ENCODE data around the gene TEX19.
"Not testable (repeated sequence)": the region's sequence is repeated elsewhere in the genome, so short reads cannot be mapped to it uniquely, and the experiment has no call there.

The TEX19 gene

DNA sequence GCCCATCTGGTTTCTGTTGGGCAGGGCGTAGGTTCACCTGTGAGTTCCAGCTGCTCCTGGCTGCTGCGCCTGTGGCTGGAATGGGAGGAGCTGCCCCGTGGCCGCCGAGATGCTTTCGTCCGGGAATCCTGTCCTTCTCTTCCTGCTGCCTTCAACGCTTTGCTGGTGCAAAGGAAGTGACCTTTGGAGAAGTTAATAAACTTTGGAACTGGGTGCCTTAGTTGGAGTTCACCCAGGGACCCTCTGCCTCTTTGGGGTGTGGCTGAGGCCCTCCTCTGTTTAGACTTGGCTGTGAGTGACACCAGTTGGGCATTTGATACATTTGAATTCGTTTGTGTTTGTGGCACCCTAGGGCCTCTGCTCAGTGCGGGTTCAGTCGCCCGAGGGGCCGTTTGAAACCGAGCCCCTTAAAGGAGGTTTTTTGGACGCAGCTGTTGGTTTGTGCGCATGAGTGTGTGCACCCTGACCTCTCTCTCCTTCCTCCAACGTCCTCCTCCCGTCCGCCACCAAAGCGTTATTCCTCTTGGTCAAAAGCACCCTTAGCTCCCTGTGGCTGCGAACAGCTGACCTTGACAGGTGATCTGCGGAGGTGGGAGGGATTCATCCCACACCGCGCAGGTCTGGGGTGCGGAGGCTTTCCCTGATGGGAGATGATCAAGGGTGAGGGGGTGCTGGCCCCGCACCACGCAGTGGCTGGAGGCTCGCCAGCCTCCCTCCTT is 16.5 kb upstream of the TEX19 start:
- H3K4me3 Mint-ChIP-seq, result no peak overlapping the region
- no peaks in the 10 kb centered on the region for H3K9me3 Mint-ChIP-seq
- peaks cover 12% of the 10 kb centered on the region for H3K27me3 Mint-ChIP-seq (ENCODE audit: low read depth)
- peaks cover 6% of the 10 kb centered on the region for H3K4me1 Mint-ChIP-seq (ENCODE audit: low read depth)
- H3K36me3 Mint-ChIP-seq (ENCODE audit: low read depth), result peaks cover 2% of the 10 kb centered on the region
- H3K27ac Mint-ChIP-seq, result no peak overlapping the region

DNA sequence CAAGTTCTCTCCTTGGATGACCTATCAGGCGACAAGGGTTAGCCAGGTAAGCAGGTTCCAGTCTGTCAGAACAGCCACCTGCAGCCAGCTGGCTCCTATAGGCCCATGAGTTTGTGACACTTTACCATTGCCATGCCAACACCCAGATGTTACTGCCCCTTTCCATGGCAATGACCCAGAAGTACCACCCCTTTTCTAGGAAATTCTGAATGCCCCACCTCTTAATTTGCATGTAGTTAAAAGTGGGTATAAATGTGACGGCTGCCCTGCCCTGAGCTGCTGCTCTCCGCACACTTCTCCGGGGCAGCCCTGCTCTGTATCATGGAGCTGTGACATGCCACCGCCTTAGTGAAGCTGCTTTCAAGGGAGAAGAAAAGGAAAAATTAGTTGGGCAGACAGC is 15.5 kb upstream of the TEX19 start:
- H3K36me3 Mint-ChIP-seq (ENCODE audit: low read depth), result peaks cover 2% of the 10 kb centered on the region
- H3K27me3 Mint-ChIP-seq (ENCODE audit: low read depth), result peaks cover 12% of the 10 kb centered on the region
- H3K4me1 Mint-ChIP-seq (ENCODE audit: low read depth), result peaks cover 6% of the 10 kb centered on the region
- H3K27ac Mint-ChIP-seq, result no peak overlapping the region
- H3K4me3 Mint-ChIP-seq, result no peak overlapping the region
- H3K9me3 Mint-ChIP-seq, result no peaks in the 10 kb centered on the region

DNA sequence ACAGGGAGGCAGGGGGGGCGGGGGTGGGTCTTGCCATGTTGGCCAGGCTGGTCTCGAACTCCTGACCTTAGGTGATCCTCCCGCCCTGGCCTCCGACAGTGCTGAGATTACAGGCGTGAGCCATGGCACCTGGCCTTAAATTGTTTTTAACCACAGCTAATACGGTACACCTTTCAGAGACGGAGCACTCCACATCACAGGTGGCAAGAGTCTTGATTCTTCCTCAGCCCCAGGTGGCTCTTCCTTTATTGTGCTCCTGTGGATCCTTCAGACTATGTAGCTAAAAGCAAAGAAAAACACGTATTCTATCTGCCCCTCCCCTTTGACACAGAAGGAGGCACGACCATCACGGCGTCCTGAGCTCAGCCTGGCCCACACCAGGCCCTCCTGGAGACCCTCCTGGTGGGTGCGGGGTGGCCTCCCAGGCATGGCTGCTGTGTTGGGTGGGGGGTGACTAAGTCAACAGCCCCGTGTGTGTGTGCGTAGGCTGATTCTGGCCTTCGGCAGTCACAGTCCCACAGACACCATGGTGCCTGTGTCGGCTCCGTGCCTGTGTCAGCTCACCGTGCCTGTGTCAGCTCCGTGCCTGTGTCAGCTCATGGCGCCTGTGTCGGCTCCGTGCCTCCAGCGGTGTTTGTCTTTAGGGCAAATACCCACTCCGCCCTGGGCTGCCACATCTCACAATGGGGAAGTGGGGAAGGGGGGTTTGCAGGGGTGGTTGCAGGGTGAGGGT is 14.7 kb upstream of the TEX19 start:
- peaks cover 6% of the 10 kb centered on the region for H3K27me3 Mint-ChIP-seq (ENCODE audit: low read depth)
- no peak overlapping the region for H3K27ac Mint-ChIP-seq
- peaks cover 2% of the 10 kb centered on the region for H3K36me3 Mint-ChIP-seq (ENCODE audit: low read depth)
- H3K4me3 Mint-ChIP-seq, result no peak overlapping the region
- peaks cover 6% of the 10 kb centered on the region for H3K4me1 Mint-ChIP-seq (ENCODE audit: low read depth)
- H3K9me3 Mint-ChIP-seq, result no peaks in the 10 kb centered on the region

DNA sequence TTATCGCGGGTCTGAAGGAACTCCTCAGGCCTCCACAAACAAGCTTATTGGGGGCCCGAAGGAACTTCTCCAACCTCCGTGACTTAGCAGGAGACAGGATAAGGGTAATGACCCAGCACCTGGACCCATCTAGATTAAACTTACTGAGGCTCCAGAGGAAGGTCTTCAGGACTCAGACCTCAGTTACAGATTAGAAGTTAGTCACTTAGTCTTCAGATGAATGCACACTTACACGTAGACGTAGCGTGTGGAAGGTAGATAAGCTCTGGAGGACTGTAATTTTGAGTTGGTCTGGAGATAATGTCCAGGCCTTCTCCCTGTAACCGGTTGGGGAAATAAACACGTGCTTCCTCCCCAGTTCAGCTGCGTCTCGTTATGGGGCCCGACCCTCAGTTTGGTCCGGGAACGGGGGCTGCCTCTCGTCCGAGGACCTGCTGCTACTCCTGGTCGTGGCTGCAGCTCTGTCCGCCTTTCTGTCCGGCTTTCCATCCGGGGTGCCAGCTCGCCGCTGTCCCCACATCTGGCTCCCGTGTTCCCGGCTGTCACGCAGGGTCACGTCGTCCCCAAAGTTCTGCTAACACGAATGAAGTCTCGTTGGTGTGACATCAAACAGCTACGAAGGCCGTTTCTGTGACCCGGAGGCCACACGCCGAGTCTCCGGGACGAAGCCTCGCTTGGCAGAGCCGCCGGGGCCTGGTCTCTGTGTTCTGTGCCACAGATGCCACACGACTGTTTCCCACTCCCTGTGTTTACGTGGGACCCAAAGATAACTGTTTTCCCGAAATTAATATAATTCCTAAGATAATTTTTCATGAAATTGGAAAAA is 13.7 kb upstream of the TEX19 start:
- H3K4me3 Mint-ChIP-seq, result no peak overlapping the region
- peaks cover 6% of the 10 kb centered on the region for H3K4me1 Mint-ChIP-seq (ENCODE audit: low read depth)
- peaks cover 2% of the 10 kb centered on the region for H3K36me3 Mint-ChIP-seq (ENCODE audit: low read depth)
- no peak overlapping the region for H3K27ac Mint-ChIP-seq
- peaks cover 9% of the 10 kb centered on the region for H3K27me3 Mint-ChIP-seq (ENCODE audit: low read depth)
- H3K9me3 Mint-ChIP-seq, result no peaks in the 10 kb centered on the region

DNA sequence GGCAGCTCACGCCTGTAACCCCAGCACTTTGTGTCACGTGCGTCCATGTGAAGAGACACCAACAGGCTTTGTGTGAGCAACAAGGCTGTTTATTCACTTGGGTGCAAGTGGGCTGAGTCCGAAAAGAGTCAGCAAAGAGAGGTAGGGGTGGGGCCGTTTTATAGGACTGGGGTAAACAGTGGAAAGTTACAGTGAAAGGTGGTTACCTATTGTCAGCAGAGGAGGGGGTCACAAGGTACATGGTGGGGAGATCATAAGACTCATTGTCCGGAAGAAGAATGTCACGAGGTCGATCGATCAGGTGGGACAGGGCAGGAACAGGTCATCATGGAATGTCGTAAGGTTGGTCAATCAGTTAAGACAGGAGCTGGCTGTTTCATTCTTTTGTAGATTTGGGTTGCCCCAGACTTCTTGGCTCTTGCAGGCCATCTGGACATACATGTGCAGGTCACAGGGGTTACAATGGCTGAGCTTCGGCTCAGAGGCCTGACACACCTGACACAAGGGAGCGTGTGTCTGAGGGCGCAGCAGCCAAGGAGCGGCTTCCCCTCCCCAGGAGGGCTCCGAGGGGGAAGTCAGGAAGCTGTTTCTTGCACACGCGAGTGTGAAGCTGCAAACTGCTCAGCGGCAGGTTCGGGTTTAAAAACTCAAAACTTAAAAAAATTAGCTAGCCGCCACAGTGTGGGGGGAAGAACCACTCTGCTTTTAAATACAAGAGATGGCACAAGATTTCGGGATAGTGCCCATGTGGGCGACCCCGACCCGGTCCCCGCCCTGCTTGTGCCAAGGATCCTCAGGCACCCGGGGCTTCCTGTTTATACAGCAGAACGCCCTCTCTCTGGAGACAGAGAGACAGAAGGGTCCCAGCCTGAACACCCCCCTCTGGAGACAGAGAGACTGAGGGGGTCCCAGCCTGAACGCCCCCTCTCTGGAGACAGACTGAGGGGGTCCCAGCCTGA is 12.4 kb upstream of the TEX19 start:
- no peaks in the 10 kb centered on the region for H3K9me3 Mint-ChIP-seq
- no peaks in the 10 kb centered on the region for H3K36me3 Mint-ChIP-seq (ENCODE audit: low read depth)
- H3K4me3 Mint-ChIP-seq, result peak overlapping the region; percentile 34
- peaks cover 6% of the 10 kb centered on the region for H3K4me1 Mint-ChIP-seq (ENCODE audit: low read depth)
- peaks cover 9% of the 10 kb centered on the region for H3K27me3 Mint-ChIP-seq (ENCODE audit: low read depth)
- no peak overlapping the region for H3K27ac Mint-ChIP-seq

DNA sequence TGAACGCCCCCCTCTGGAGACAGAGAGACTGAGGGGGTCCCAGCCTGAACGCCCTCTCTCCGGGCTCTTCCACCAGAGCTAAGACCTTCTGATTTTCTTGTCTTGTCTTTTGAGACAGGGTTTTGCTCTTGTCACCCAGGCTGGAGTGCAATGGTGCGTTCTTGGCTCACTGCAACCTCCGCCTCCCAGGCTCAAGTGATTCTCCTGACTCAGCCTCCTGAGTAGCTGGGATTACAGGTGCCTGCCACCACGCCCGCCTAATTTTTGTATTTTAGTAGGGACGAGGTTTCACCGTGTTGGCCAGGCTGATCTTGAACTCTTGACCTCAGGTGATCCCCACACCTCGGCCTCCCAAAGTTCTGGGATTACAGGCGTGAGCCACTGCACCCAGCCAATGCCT is 11.1 kb upstream of the TEX19 start:
- not testable (repeated sequence) for H3K9me3 Mint-ChIP-seq; H3K4me1 Mint-ChIP-seq (ENCODE audit: low read depth); H3K4me3 Mint-ChIP-seq; H3K36me3 Mint-ChIP-seq (ENCODE audit: low read depth); H3K27me3 Mint-ChIP-seq (ENCODE audit: low read depth); H3K27ac Mint-ChIP-seq

DNA sequence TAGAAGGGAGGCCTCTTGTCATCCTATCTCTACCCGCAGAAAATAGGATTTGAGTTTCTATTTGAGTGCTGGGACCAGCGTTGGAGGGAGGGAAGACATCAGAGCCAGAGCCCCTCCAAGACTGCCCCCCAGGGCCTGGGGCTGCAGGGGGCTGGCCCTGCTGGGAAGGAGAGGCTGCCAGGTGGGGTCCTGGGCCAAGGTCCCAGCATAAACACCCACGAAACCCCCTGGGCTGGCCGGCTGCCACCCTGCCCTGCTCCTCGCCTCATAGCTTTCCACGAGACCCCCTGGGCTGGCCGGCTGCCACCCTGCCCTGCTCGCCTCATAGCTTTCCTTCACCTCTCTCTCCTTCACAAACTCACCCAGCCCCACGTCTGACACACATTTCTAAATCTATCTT is 10.6 kb upstream of the TEX19 start:
- Mint-ChIP-seq H3K27me3 (ENCODE audit: low read depth) (peaks cover 9% of the 10 kb centered on the region), H3K9me3 (no peaks in the 10 kb centered on the region), H3K36me3 (ENCODE audit: low read depth) (no peaks in the 10 kb centered on the region), H3K4me3 (no peak overlapping the region), H3K4me1 (ENCODE audit: low read depth) (peaks cover 6% of the 10 kb centered on the region), H3K27ac (no peak overlapping the region)

DNA sequence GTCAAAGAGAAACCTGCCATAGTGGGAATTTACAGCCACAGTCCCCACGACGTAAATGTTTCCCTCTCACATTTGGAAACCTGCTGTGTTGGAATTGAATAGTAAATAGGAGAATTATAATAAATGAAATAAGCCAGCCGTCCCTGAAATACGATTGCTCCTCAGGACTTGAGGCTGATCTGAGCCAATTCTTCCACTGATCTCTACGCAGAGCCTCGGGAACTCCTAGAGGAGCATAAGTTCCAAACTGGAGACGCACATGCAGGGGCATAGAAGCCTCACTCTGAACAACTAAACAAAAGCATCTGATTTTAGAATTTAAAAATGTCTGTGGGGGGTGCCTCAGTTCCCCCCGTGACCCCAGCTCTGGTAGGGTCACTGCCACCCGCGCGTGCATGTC is 10.2 kb upstream of the TEX19 start:
- H3K27ac Mint-ChIP-seq, result no peak overlapping the region
- H3K9me3 Mint-ChIP-seq, result no peaks in the 10 kb centered on the region
- peaks cover 6% of the 10 kb centered on the region for H3K4me1 Mint-ChIP-seq (ENCODE audit: low read depth)
- no peak overlapping the region for H3K4me3 Mint-ChIP-seq
- peaks cover 9% of the 10 kb centered on the region for H3K27me3 Mint-ChIP-seq (ENCODE audit: low read depth)
- H3K36me3 Mint-ChIP-seq (ENCODE audit: low read depth), result no peaks in the 10 kb centered on the region

DNA sequence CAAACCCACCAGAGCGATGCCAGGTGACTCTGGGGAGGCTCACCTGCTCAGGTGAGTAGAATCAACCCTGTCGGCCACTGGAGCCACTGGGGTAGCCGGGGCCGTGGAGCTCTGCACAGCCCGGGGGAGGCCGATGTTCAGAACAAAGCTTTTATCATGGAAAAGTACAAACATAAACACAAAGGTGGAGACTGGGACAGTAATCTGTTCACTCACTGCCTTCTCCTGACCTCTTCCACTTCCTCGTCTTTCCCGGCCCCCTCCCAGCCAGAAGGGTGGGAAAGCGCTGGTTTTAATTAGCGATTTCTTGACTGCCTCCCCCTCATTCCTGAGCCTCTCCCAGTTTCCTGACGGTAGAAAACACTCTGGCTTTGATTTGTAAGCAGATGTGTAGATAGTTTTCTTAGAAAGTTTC is 9.8 kb upstream of the TEX19 start:
- Mint-ChIP-seq H3K36me3 (ENCODE audit: low read depth) (no peaks in the 10 kb centered on the region), H3K27me3 (ENCODE audit: low read depth) (peaks cover 9% of the 10 kb centered on the region), H3K4me1 (ENCODE audit: low read depth) (peaks cover 6% of the 10 kb centered on the region), H3K9me3 (no peaks in the 10 kb centered on the region), H3K4me3 (no peak overlapping the region), H3K27ac (no peak overlapping the region)

DNA sequence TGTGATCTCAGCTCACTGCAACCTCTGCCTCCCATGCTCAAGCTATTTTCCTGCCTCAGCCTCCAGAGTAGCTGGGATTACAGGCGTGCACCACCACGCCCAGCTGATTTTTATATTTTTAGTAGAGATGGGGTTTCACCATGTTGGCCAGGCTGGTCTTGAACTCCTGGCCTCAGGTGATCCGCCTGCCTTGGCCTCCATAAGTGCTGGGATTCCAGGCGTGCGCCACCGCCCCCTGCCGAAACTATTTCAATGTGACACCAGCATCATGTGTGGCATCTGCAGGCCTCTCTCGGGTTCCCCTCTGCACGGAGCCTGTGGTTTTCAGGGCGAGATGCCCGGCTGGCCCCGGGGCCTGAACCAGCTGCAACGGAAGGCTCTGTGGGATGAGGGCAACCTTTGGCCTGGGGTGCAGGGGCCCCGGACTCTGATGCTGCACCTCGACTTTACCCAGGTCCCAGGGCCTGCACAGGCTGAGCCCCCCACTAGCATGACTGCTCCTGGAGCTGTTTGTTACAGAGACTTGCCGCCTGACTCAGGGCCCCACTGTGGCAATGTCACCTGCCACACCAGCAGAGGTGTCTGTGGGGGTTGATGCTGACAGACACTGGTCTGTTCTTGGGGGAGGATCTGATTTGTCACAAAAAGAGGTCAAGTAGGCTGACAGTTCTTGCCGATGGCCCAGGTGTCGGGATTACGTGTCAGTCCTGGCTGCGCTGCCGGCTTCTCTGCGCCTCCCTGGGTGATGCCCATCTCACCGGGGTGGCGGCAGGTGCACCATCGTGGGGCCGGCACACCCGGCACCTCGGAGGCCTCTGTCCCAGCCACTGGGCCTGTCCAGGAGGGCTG is 8.6 kb upstream of the TEX19 start:
- Mint-ChIP-seq H3K4me3 (no peak overlapping the region), H3K36me3 (ENCODE audit: low read depth) (no peaks in the 10 kb centered on the region), H3K4me1 (ENCODE audit: low read depth) (peaks cover 6% of the 10 kb centered on the region), H3K27ac (no peak overlapping the region), H3K9me3 (no peaks in the 10 kb centered on the region), H3K27me3 (ENCODE audit: low read depth) (peaks cover 9% of the 10 kb centered on the region)

DNA sequence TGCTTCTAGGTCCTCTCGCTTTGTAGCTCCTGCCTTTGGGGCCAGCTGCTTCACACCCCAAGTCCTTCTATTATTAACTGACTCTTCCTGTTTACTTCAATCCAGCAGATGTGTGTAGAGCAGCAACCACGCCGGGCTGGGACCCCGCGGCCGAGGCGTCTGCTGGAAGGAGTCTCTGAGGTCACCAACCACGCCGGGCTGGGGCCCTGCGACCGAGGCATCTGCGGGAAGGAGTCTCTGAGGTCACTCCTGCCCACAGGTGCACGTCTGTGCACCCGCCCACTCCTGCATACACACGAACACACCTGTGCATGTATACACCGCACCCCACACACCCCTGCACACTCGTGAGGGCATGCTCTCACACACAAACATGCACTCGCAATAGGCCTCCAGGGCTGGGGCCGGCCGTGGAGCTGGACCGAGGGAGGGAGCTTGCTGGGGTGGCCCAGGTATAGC is 7.8 kb upstream of the TEX19 start:
- peaks cover 5% of the 10 kb centered on the region for H3K4me1 Mint-ChIP-seq (ENCODE audit: low read depth)
- no peaks in the 10 kb centered on the region for H3K36me3 Mint-ChIP-seq (ENCODE audit: low read depth)
- no peak overlapping the region for H3K27ac Mint-ChIP-seq
- peaks cover 8% of the 10 kb centered on the region for H3K27me3 Mint-ChIP-seq (ENCODE audit: low read depth)
- H3K4me3 Mint-ChIP-seq, result no peak overlapping the region
- H3K9me3 Mint-ChIP-seq, result no peaks in the 10 kb centered on the region

DNA sequence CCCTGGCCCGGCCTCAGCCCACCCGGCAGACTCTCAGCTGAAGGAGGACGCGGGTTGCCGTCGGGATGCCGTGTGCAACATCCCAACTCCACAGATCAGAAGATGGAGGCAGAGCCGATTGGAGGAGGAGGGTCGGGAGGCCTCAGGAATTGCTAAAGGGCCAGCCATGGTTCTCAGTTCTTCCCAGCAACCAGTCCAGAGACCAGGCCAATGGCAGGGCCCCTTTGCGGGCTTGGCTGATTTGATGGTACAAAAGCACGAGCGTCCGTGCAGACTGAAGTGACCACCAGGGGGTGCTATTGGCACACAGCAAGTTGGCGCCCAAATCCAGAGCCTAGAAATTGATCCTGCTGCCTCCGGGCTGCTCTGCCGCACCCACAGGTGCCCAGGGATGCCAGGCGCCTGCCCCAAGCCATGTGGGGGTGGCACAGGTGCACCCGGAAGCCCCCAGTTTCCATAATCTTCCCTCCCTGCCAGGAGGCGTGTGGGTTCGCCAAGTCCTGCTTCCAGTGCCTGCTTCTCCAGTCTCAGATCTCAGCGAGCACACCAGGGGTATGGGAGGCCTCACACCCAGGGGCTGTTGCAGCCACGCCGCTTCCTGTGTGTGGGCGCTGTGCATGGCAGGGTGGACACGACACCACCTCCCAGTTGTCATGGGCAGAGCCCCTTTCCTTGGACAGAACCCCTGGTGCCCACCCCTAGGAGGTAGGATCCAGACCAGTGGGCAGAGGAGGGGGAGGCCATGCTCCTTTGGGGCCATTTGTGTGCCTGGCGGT is 7.1 kb upstream of the TEX19 start:
- Mint-ChIP-seq H3K9me3 (no peaks in the 10 kb centered on the region), H3K27ac (no peak overlapping the region), H3K4me1 (ENCODE audit: low read depth) (no peaks in the 10 kb centered on the region), H3K27me3 (ENCODE audit: low read depth) (peaks cover 3% of the 10 kb centered on the region), H3K36me3 (ENCODE audit: low read depth) (no peaks in the 10 kb centered on the region), H3K4me3 (no peak overlapping the region)

DNA sequence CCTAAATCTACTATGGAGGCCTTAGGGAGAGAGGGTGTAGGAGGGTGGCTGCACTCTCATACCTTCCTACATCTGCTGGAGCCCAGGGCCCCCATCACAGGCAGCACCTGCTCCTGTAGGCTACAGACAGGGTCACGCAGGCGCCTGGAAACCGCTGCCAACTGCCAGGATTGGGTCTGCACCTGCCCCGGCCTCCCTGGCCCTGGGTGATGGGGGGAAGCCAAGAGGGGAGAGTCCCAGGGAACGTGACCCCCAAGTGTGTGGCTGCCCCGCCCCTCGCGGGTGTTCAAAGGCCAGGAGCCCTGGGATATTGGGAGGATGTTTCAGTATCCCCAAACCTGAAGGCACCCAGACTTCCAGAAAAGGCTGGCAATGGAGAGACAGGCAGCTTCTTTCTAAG is 5.6 kb upstream of the TEX19 start:
- no peak overlapping the region for H3K4me3 Mint-ChIP-seq
- no peak overlapping the region for H3K27ac Mint-ChIP-seq
- peaks cover 7% of the 10 kb centered on the region for H3K27me3 Mint-ChIP-seq (ENCODE audit: low read depth)
- peaks cover 5% of the 10 kb centered on the region for H3K4me1 Mint-ChIP-seq (ENCODE audit: low read depth)
- H3K9me3 Mint-ChIP-seq, result no peaks in the 10 kb centered on the region
- H3K36me3 Mint-ChIP-seq (ENCODE audit: low read depth), result no peaks in the 10 kb centered on the region
